Measurements from ENCODE around the gene MUC5B. TPM values are rescaled to one million over a fixed set of nuclear protein-coding genes. Genes with fewer than 3 reads are reported as not detected.
"Not testable (repeated sequence)": the region's sequence is repeated elsewhere in the genome, so short reads cannot be mapped to it uniquely, and the experiment has no call there.

MUC5B gene
- total and polyA plus RNA-seq, 2 donors (not counting 1 experiment from before 2014, with no cell fraction given), result not detected

- H3K4me1 Mint-ChIP-seq; H4K20me1 ChIP-seq (ENCODE audit: control insufficient read depth, insufficient read depth, low read length, poor library complexity, severe bottlenecking); H3K27me3 Mint-ChIP-seq; H3K4me3 ChIP-seq (ENCODE audit: control extremely low read depth in 1 of 5, extremely low read depth in 1 of 5, insufficient read depth in 1 of 5, low read depth in 2 of 5, low read length in 4 of 5); H2AFZ ChIP-seq (ENCODE audit: insufficient read depth, low read depth, low read length, poor library complexity, severe bottlenecking); ATAC-seq (ENCODE audit: low read depth); H3K27ac Mint-ChIP-seq; H3K79me2 ChIP-seq (ENCODE audit: control insufficient read depth, insufficient read depth, low read length); H3K4me3 Mint-ChIP-seq; H3K4me1 ChIP-seq (ENCODE audit: control insufficient read depth in 2 of 2, insufficient read depth in 2 of 2, low read length in 2 of 2); H3K9me3 Mint-ChIP-seq (ENCODE audit: insufficient read depth); POLR2A ChIA-PET; H3K4me2 ChIP-seq (replicated peaks; ENCODE audit: low read depth, low read length, poor library complexity, severe bottlenecking); H3K27ac ChIP-seq (ENCODE audit: low read length in 2 of 2); H3K27me3 ChIP-seq (replicated peaks in 1 of 4; ENCODE audit: control extremely low read depth in 1 of 4, control insufficient read depth in 3 of 4, insufficient read depth in 4 of 4, low read length in 3 of 4); H3K9ac ChIP-seq (ENCODE audit: low read length); H3K36me3 ChIP-seq (replicated peaks in 1 of 2; ENCODE audit: control extremely low read depth in 1 of 2, control insufficient read depth in 1 of 2, extremely low read depth in 1 of 2, insufficient read depth in 2 of 2, low read length in 1 of 2); intact Hi-C loops (cut with micrococcal nuclease); DNase-seq; CTCF ChIA-PET: not testable (repeated sequence)
- WGBS (ENCODE audit: insufficient coverage), result no CpG with 5 or more reads among the region's 18 CpGs
- peaks cover 0 to 13% (median 0%) of the 10 kb centered on the region in 3 donors for H3K9me3 ChIP-seq (ENCODE audit: control extremely low read depth in 1 of 3, control insufficient read depth in 2 of 3, insufficient read depth in 1 of 3, low read length in 2 of 3)
These were observed 20.7 kb downstream of the MUC5B start for GRCh38 chr11:1243521-1243920.

- ATAC-seq (ENCODE audit: low read depth), result not testable (repeated sequence)
These were observed 21.7 kb downstream of the MUC5B start for GRCh38 chr11:1244557-1244956.

DNA sequence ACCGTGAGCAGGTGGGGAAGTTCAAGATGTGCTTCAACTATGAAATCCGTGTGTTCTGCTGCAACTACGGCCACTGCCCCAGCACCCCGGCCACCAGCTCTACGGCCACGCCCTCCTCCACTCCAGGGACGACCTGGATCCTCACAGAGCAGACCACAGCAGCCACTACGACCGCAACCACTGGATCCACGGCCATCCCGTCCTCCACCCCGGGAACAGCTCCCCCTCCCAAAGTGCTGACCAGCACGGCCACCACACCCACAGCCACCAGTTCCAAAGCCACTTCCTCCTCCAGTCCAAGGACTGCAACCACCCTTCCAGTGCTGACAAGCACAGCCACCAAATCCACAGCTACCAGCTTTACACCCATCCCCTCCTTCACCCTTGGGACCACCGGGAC lies 22.9 kb downstream of the MUC5B start:
- H3K4me1 ChIP-seq (ENCODE audit: control insufficient read depth in 2 of 2, insufficient read depth in 2 of 2, low read length in 2 of 2); intact Hi-C loops (cut with micrococcal nuclease); H3K4me2 ChIP-seq (replicated peaks; ENCODE audit: low read depth, low read length, poor library complexity, severe bottlenecking); H3K27me3 Mint-ChIP-seq; CTCF ChIA-PET; H3K9me3 ChIP-seq (ENCODE audit: control extremely low read depth in 1 of 3, control insufficient read depth in 2 of 3, insufficient read depth in 1 of 3, low read length in 2 of 3); H3K36me3 ChIP-seq (replicated peaks in 1 of 2; ENCODE audit: control extremely low read depth in 1 of 2, control insufficient read depth in 1 of 2, extremely low read depth in 1 of 2, insufficient read depth in 2 of 2, low read length in 1 of 2); H4K20me1 ChIP-seq (ENCODE audit: control insufficient read depth, insufficient read depth, low read length, poor library complexity, severe bottlenecking); H3K27ac ChIP-seq (ENCODE audit: low read length in 2 of 2); H3K9me3 Mint-ChIP-seq (ENCODE audit: insufficient read depth); H3K4me1 Mint-ChIP-seq; POLR2A ChIA-PET; H3K9ac ChIP-seq (ENCODE audit: low read length); H3K27me3 ChIP-seq (replicated peaks in 1 of 4; ENCODE audit: control extremely low read depth in 1 of 4, control insufficient read depth in 3 of 4, insufficient read depth in 4 of 4, low read length in 3 of 4); ATAC-seq (ENCODE audit: low read depth); DNase-seq; H3K79me2 ChIP-seq (ENCODE audit: control insufficient read depth, insufficient read depth, low read length); H2AFZ ChIP-seq (ENCODE audit: insufficient read depth, low read depth, low read length, poor library complexity, severe bottlenecking); H3K4me3 Mint-ChIP-seq; H3K27ac Mint-ChIP-seq; H3K4me3 ChIP-seq (ENCODE audit: control extremely low read depth in 1 of 5, extremely low read depth in 1 of 5, insufficient read depth in 1 of 5, low read depth in 2 of 5, low read length in 4 of 5): not testable (repeated sequence)
- WGBS (ENCODE audit: insufficient coverage), result 89% methylated on average over 11 of the region's 14 CpGs

More at GRCh38 chr11:1244557-1244956, 21.7 kb downstream of the MUC5B start:
- H4K20me1 ChIP-seq (ENCODE audit: control insufficient read depth, insufficient read depth, low read length, poor library complexity, severe bottlenecking); H3K9me3 Mint-ChIP-seq (ENCODE audit: insufficient read depth); H3K27ac ChIP-seq (ENCODE audit: low read length in 2 of 2); H2AFZ ChIP-seq (ENCODE audit: insufficient read depth, low read depth, low read length, poor library complexity, severe bottlenecking); H3K9ac ChIP-seq (ENCODE audit: low read length); H3K36me3 ChIP-seq (replicated peaks in 1 of 2; ENCODE audit: control extremely low read depth in 1 of 2, control insufficient read depth in 1 of 2, extremely low read depth in 1 of 2, insufficient read depth in 2 of 2, low read length in 1 of 2); H3K27me3 ChIP-seq (replicated peaks in 1 of 4; ENCODE audit: control extremely low read depth in 1 of 4, control insufficient read depth in 3 of 4, insufficient read depth in 4 of 4, low read length in 3 of 4); H3K4me2 ChIP-seq (replicated peaks; ENCODE audit: low read depth, low read length, poor library complexity, severe bottlenecking); H3K79me2 ChIP-seq (ENCODE audit: control insufficient read depth, insufficient read depth, low read length); H3K4me1 ChIP-seq (ENCODE audit: control insufficient read depth in 2 of 2, insufficient read depth in 2 of 2, low read length in 2 of 2); H3K4me3 ChIP-seq (ENCODE audit: control extremely low read depth in 1 of 5, extremely low read depth in 1 of 5, insufficient read depth in 1 of 5, low read depth in 2 of 5, low read length in 4 of 5); intact Hi-C loops (cut with micrococcal nuclease); POLR2A ChIA-PET; H3K27ac Mint-ChIP-seq; H3K4me3 Mint-ChIP-seq; DNase-seq; CTCF ChIA-PET; H3K27me3 Mint-ChIP-seq; H3K4me1 Mint-ChIP-seq: not testable (repeated sequence)
- peaks cover 0 to 13% (median 0%) of the 10 kb centered on the region in 3 donors for H3K9me3 ChIP-seq (ENCODE audit: control extremely low read depth in 1 of 3, control insufficient read depth in 2 of 3, insufficient read depth in 1 of 3, low read length in 2 of 3)
- WGBS (ENCODE audit: insufficient coverage), result 100% methylated on average over 1 of the region's 9 CpGs

DNA sequence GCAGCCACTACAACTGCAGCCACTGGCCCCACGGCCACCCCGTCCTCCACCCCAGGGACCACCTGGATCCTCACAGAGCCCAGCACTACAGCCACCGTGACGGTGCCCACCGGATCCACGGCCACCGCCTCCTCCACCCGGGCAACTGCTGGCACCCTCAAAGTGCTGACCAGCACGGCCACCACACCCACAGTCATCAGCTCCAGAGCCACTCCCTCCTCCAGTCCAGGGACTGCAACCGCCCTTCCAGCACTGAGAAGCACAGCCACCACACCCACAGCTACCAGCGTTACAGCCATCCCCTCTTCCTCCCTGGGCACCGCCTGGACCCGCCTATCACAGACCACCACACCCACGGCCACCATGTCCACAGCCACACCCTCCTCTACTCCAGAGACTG lies 23.4 kb downstream of the MUC5B start:
- H3K4me1 Mint-ChIP-seq; H3K27me3 ChIP-seq (replicated peaks in 1 of 4; ENCODE audit: control extremely low read depth in 1 of 4, control insufficient read depth in 3 of 4, insufficient read depth in 4 of 4, low read length in 3 of 4); H3K9me3 Mint-ChIP-seq (ENCODE audit: insufficient read depth); CTCF ChIA-PET; H3K79me2 ChIP-seq (ENCODE audit: control insufficient read depth, insufficient read depth, low read length); DNase-seq; ATAC-seq (ENCODE audit: low read depth); H2AFZ ChIP-seq (ENCODE audit: insufficient read depth, low read depth, low read length, poor library complexity, severe bottlenecking); H3K9me3 ChIP-seq (ENCODE audit: control extremely low read depth in 1 of 3, control insufficient read depth in 2 of 3, insufficient read depth in 1 of 3, low read length in 2 of 3); H3K27ac ChIP-seq (ENCODE audit: low read length in 2 of 2); H3K4me3 ChIP-seq (ENCODE audit: control extremely low read depth in 1 of 5, extremely low read depth in 1 of 5, insufficient read depth in 1 of 5, low read depth in 2 of 5, low read length in 4 of 5); H4K20me1 ChIP-seq (ENCODE audit: control insufficient read depth, insufficient read depth, low read length, poor library complexity, severe bottlenecking); H3K36me3 ChIP-seq (replicated peaks in 1 of 2; ENCODE audit: control extremely low read depth in 1 of 2, control insufficient read depth in 1 of 2, extremely low read depth in 1 of 2, insufficient read depth in 2 of 2, low read length in 1 of 2); H3K4me3 Mint-ChIP-seq; H3K4me1 ChIP-seq (ENCODE audit: control insufficient read depth in 2 of 2, insufficient read depth in 2 of 2, low read length in 2 of 2); H3K4me2 ChIP-seq (replicated peaks; ENCODE audit: low read depth, low read length, poor library complexity, severe bottlenecking); H3K27ac Mint-ChIP-seq; POLR2A ChIA-PET; H3K9ac ChIP-seq (ENCODE audit: low read length); H3K27me3 Mint-ChIP-seq; intact Hi-C loops (cut with micrococcal nuclease): not testable (repeated sequence)
- WGBS (ENCODE audit: insufficient coverage), result 90% methylated on average over 12 of the region's 14 CpGs

Data from B cell (primary cell).